T-helper 2 cell treated with Interferon-gamma antibody and Interleukin-4, amounts not matched to agents 100 ng/mL and 5 ng/mL, for 36 hours (primary cell): Measurements from ENCODE around the gene HS6ST3. TPM values are rescaled to one million over a fixed set of nuclear protein-coding genes. Genes with fewer than 3 reads are reported as not detected.

Experiments
- intact Hi-C: fragments of 100-400 bp; cut with micrococcal nuclease; formaldehyde crosslinking; loops from one replicate; pipeline ENCODE4 v1.15.1; 2023
- total RNA-seq: library from RNA; stranded (reverse); gene quantifications from 2 replicates; pipeline ENCODE4 v1.2.3, GENCODE V29; 2022

The HS6ST3 gene
- total RNA-seq, 1 donor from 2014 or later, result not detected

GRCh38 chr13:96821381-96821780 is 731.5 kb downstream of the HS6ST3 start:
- intact Hi-C loops, result no loop called here

GRCh38 chr13:96821971-96822370 is 732.1 kb downstream of the HS6ST3 start:
- intact Hi-C loops, result no loop called here

GRCh38 chr13:96822895-96823294 is 733.0 kb downstream of the HS6ST3 start:
- intact Hi-C loops, result no loop called here

- intact Hi-C loops, result no loop called here
Observed at GRCh38 chr13:96824140-96824539, 734.2 kb downstream of the HS6ST3 start.

- intact Hi-C loops, result no loop called here
Observed at GRCh38 chr13:96825653-96826052, 735.7 kb downstream of the HS6ST3 start.

- intact Hi-C loops, result no loop called here
Observed at GRCh38 chr13:96834626-96835025, 744.7 kb downstream of the HS6ST3 start.

- intact Hi-C loops, result no loop called here
Observed at GRCh38 chr13:96835546-96835945, 745.6 kb downstream of the HS6ST3 start.

GRCh38 chr13:96836733-96837132 is 746.8 kb downstream of the HS6ST3 start:
- intact Hi-C loops, result no loop called here

- intact Hi-C loops, result no loop called here
Observed at GRCh38 chr13:96837809-96838208, 747.9 kb downstream of the HS6ST3 start.

- intact Hi-C loops, result no loop called here
Observed at GRCh38 chr13:96844195-96844594, 754.3 kb downstream of the HS6ST3 start.

- intact Hi-C loops, result no loop called here
Observed at GRCh38 chr13:96844616-96845015, 754.7 kb downstream of the HS6ST3 start.

- intact Hi-C loops, result no loop called here
Observed at GRCh38 chr13:96848286-96848685, 758.4 kb downstream of the HS6ST3 start.

- intact Hi-C loops, result no loop called here
Observed at GRCh38 chr13:96849091-96849490, 759.2 kb downstream of the HS6ST3 start.

- intact Hi-C loops, result no loop called here
Observed at GRCh38 chr13:96850538-96851145, 760.7 kb downstream of the HS6ST3 start.

GRCh38 chr13:96851856-96852445 is 762.0 kb downstream of the HS6ST3 start:
- intact Hi-C loops, result no loop called here

- intact Hi-C loops, result no loop called here
Observed at GRCh38 chr13:96858133-96858826, 768.4 kb downstream of the HS6ST3 start.

GRCh38 chr13:96860882-96861281 is 771.0 kb downstream of the HS6ST3 start:
- intact Hi-C loops, result no loop called here

GRCh38 chr13:96862093-96862492 is 772.2 kb downstream of the HS6ST3 start:
- intact Hi-C loops, result no loop called here

GRCh38 chr13:96862999-96863398 is 773.1 kb downstream of the HS6ST3 start:
- intact Hi-C loops, result no loop called here

GRCh38 chr13:96871469-96871868 is 781.6 kb downstream of the HS6ST3 start:
- intact Hi-C loops, result no loop called here

GRCh38 chr13:96880419-96880818 is 790.5 kb downstream of the HS6ST3 start:
- intact Hi-C loops, result no loop called here
